Measurements from ENCODE around the gene ZNF362.
A peak's percentile ranks its signal among the peaks of the same experiment; 100 is the strongest.

ZNF362 gene

GRCh38 chr1:33330906-33331305 lies 74.6 kb downstream of the ZNF362 start:
- DNase-seq = no peak

GRCh38 chr1:33331444-33332356 lies 75.4 kb downstream of the ZNF362 start:
- DNase-seq = peak; percentile 79

- no peak for DNase-seq
These were observed 76.1 kb downstream of the ZNF362 start for GRCh38 chr1:33332357-33332789.

GRCh38 chr1:33332881-33333280 lies 76.6 kb downstream of the ZNF362 start:
- no peak for DNase-seq

- DNase-seq = no peak
These were observed 77.8 kb downstream of the ZNF362 start for GRCh38 chr1:33334081-33334552.

- no peak for DNase-seq
These were observed 78.7 kb downstream of the ZNF362 start for GRCh38 chr1:33335020-33335419.

GRCh38 chr1:33336580-33336979 lies 80.3 kb downstream of the ZNF362 start:
- DNase-seq = no peak

GRCh38 chr1:33337441-33337840 lies 81.1 kb downstream of the ZNF362 start:
- DNase-seq = no peak

- no peak for DNase-seq
These were observed 81.8 kb downstream of the ZNF362 start for GRCh38 chr1:33338048-33338439.

GRCh38 chr1:33338440-33339211 lies 82.3 kb downstream of the ZNF362 start:
- peak; percentile 69 for DNase-seq

- no peak for DNase-seq
These were observed 83.1 kb downstream of the ZNF362 start for GRCh38 chr1:33339413-33339812.

- no peak for DNase-seq
These were observed 84.9 kb downstream of the ZNF362 start for GRCh38 chr1:33341190-33341589.

GRCh38 chr1:33342041-33342723 lies 85.9 kb downstream of the ZNF362 start:
- DNase-seq = peak; percentile 98

- no peak for DNase-seq
These were observed 87.2 kb downstream of the ZNF362 start for GRCh38 chr1:33343539-33343938.

- no peak for DNase-seq
These were observed 88.7 kb downstream of the ZNF362 start for GRCh38 chr1:33344896-33345560.

- no peak for DNase-seq
These were observed 90.2 kb downstream of the ZNF362 start for GRCh38 chr1:33346533-33346926.

- DNase-seq = peak; percentile 98
These were observed 90.8 kb downstream of the ZNF362 start for GRCh38 chr1:33346927-33347649.

- peak; percentile 56 for DNase-seq
These were observed 91.3 kb downstream of the ZNF362 start for GRCh38 chr1:33347650-33347992.

- peak; percentile 64 for DNase-seq
These were observed 91.9 kb downstream of the ZNF362 start for GRCh38 chr1:33348194-33348593.

- peak; percentile 32 for DNase-seq
These were observed 92.4 kb downstream of the ZNF362 start for GRCh38 chr1:33348676-33349080.

GRCh38 chr1:33349081-33349759 lies 92.9 kb downstream of the ZNF362 start:
- DNase-seq = peak; percentile 50

All from EL (cell line).